Stimulated activated naive CD8-positive, alpha-beta T cell treated with anti-CD3 and anti-CD28 coated beads, Interleukin-15, Interleukin-2, amounts not matched to agents 100 ng/mL and 50 ng/mL, for 24 hours (primary cell): ENCODE measurements around the gene ARHGAP27.

ENCODE experiments used
- H3K27ac Mint-ChIP-seq: one replicate; pipeline ENCODE4 v1.8.0; 2021; ENCODE audit warnings: mild to moderate bottlenecking, mixed read lengths
- H3K27me3 Mint-ChIP-seq: one replicate; pipeline ENCODE4 v1.8.0; 2021; ENCODE audit warnings: mixed read lengths
- H3K36me3 Mint-ChIP-seq: one replicate; pipeline ENCODE4 v1.8.0; 2021; ENCODE audit warnings: low read depth, mixed read lengths
- H3K4me1 Mint-ChIP-seq: one replicate; pipeline ENCODE4 v1.8.0; 2021; ENCODE audit warnings: low read depth, mixed read lengths
- H3K4me3 Mint-ChIP-seq: one replicate; pipeline ENCODE4 v1.8.0; 2021; ENCODE audit warnings: mild to moderate bottlenecking, mixed read lengths
- H3K9me3 Mint-ChIP-seq: one replicate; pipeline ENCODE4 v1.8.0; 2021; ENCODE audit warnings: mixed read lengths

The ARHGAP27 gene

DNA sequence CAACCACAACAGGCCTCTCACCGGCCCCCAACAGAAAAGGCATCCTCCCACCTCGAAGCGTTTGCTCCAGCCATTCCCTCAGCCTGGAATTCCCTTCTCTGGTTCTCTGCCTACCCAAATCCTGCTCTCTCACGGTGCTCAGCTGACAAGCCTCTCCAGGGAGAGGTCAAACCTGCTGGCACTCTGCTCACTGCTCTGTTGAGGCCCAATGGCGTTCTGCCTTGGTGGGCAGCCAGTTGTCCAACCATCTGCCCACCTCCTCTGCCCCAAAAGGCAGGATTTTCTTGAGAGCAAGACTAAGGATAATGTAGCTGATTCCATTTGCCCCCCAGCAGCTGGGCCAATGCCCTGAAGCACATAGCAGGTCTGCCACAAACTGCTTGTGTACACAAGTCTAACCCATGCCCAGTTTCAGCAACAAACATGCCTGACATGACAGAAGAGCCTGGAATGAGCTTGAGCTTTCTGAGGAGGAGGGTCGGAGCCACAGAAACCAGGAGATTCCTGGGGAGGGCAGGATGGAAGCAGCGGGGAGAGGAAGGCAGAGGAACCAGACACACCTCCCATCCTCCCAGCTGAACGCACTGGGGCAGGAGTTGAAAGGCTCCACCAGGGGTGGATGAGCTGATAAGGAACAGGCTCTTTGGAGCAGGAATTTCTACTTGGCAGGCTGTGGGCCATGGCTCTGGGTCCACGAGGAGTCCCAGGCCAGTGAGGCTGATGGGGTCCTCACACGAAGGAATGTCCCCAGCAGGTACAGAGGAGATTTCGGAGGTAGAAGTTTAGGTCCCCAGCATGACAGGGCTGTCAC is 23.9 kb downstream of the ARHGAP27 start:
- Mint-ChIP-seq H3K4me3 (peak overlapping the region; percentile 99), H3K9me3 (no peaks in the 10 kb centered on the region), H3K4me1 (peaks cover 57% of the 10 kb centered on the region), H3K27ac (peak overlapping the region; percentile 97), H3K36me3 (peaks cover 20% of the 10 kb centered on the region), H3K27me3 (no peaks in the 10 kb centered on the region)

DNA sequence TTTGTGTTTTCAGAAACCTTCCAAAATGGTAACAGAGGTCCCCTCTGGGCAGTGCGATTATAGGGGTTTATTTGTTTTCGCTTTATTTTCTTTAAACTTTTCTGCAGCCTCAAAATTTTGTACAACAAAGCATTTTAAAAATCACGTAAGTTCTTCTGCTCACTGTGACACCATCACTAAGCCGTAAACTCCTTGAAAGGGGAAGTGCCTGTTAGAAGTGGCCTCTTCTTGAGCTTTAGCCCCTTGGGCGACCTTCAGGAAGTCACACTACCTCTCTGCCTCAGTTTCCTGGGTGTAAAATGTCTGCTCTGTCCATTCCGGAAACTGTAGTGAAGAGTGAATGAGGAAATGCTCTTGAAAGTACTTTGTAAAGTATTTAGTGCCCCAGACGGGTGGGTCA is 26.6 kb downstream of the ARHGAP27 start:
- Mint-ChIP-seq H3K36me3 (peaks cover 23% of the 10 kb centered on the region), H3K4me1 (peaks cover 39% of the 10 kb centered on the region), H3K9me3 (no peaks in the 10 kb centered on the region), H3K27ac (peak overlapping the region; percentile 45), H3K27me3 (no peaks in the 10 kb centered on the region), H3K4me3 (no peak overlapping the region)

DNA sequence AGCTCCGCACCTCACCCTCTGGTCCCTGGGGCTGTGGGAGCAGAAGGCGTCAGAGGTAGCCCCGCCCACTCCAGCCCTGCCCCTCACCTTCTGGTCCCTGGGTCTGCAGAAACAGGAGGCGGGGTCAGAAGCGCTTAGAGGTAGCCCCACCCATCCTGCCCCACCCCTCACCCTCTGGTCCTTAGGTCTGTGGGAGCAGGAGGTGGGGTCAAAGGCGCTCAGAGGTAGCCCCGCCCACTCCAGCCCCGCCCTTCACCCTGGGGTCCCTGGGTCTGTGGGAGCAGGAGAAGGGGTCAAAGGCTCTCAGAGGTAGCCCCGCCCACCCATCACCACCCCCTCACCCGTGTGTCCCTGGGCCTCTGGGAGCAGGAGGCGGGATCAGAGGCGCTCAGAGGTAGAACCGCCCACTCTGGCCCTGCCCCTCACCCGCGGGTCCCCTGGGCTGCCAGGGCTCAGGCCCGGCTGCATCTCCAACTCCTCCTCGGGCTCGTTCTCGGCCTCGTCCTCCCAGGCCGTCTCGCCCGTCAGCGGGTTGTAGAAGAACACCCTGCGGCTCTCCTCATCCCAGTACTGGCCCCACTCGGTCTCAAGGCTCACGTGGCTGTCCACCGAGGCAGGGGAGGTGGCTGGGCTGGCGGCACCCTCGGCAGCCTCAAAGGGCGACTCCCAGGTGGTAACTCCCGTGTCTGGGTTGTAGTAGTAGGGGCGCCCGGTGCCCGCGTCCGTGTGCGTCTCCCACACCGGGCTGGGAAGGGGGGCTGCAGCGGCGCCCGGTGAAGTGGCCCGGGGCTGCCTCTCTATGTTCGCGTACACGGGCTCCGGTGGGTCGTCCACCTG is 27.2 kb downstream of the ARHGAP27 start:
- peaks cover 33% of the 10 kb centered on the region for H3K4me1 Mint-ChIP-seq
- no peak overlapping the region for H3K4me3 Mint-ChIP-seq
- H3K36me3 Mint-ChIP-seq: peaks cover 27% of the 10 kb centered on the region
- no peak overlapping the region for H3K27ac Mint-ChIP-seq
- no peaks in the 10 kb centered on the region for H3K9me3 Mint-ChIP-seq
- no peaks in the 10 kb centered on the region for H3K27me3 Mint-ChIP-seq

DNA sequence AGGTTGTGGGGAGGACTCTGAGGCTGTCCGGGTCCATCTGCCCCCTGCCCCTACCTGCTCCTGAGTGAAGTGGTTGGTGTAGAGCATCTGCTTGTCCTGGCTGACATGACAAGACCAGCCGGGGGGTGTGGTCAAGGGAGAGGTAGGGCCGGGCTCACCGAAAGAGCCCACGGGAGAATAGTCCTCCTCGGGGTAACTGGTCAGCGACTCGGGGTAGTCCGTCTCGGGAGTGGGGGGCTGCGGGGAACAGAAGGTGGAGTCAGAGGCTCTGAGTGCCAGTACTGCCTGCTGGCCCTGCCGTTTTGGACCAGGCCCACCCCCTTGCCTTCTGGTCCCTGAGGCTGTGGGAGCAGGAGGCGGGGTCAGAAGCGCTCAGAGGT is 27.8 kb downstream of the ARHGAP27 start:
- no peak overlapping the region for H3K27ac Mint-ChIP-seq
- no peak overlapping the region for H3K4me3 Mint-ChIP-seq
- peaks cover 31% of the 10 kb centered on the region for H3K36me3 Mint-ChIP-seq
- peaks cover 30% of the 10 kb centered on the region for H3K4me1 Mint-ChIP-seq
- no peaks in the 10 kb centered on the region for H3K27me3 Mint-ChIP-seq
- H3K9me3 Mint-ChIP-seq: no peaks in the 10 kb centered on the region

DNA sequence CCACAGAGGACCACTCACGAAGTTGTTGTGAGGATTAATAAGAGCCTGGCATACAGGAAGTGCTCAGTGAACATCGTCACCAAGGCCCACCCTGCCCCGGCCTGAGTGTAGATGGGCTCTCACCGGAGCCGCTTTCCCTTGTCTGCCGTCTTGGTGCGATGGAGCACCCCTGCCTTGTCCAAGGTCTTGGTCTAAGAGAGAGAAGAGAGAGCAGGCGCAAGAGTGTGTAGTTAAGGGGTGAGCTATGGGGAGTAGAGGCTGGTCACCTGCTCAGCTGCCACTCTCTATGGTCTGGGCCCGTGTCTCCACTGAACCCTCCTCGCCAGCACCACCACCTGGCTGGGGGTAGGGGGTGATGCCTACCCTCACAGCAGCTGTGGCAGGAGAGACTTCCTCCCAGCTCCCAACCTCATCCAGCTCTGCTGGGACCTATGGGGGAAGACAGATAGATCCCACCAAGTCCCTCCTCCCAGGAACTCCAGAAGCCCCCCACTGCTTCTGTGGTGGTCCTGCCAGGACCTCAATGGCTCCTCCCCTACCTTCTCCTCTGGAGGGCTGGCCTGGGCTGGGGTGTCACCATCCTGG is 28.7 kb downstream of the ARHGAP27 start:
- no peaks in the 10 kb centered on the region for H3K27me3 Mint-ChIP-seq
- no peaks in the 10 kb centered on the region for H3K9me3 Mint-ChIP-seq
- no peak overlapping the region for H3K27ac Mint-ChIP-seq
- peaks cover 38% of the 10 kb centered on the region for H3K36me3 Mint-ChIP-seq
- no peak overlapping the region for H3K4me3 Mint-ChIP-seq
- peaks cover 25% of the 10 kb centered on the region for H3K4me1 Mint-ChIP-seq

DNA sequence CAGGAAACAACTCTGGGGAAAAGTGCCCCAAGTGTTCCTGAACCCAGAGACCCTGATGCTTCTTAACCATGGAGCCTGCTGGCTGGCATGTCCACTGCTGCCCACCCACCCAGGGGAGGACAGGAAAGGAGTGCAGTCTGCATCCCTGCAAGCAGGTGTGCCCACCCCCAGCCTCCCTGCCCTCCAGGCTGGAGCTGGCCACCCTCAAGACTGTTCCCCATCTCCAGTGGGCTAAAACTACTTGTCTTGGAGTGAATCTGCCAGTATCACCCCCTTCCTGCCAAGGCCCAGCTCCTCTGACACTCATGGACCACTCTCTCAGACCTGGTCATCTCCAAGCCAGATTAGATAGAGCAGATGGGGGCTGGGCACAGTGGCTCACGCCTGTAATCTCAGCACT is 29.8 kb downstream of the ARHGAP27 start:
- H3K36me3 Mint-ChIP-seq: peaks cover 39% of the 10 kb centered on the region
- no peaks in the 10 kb centered on the region for H3K27me3 Mint-ChIP-seq
- H3K9me3 Mint-ChIP-seq: no peaks in the 10 kb centered on the region
- no peak overlapping the region for H3K4me3 Mint-ChIP-seq
- H3K27ac Mint-ChIP-seq: no peak overlapping the region
- H3K4me1 Mint-ChIP-seq: peaks cover 15% of the 10 kb centered on the region

DNA sequence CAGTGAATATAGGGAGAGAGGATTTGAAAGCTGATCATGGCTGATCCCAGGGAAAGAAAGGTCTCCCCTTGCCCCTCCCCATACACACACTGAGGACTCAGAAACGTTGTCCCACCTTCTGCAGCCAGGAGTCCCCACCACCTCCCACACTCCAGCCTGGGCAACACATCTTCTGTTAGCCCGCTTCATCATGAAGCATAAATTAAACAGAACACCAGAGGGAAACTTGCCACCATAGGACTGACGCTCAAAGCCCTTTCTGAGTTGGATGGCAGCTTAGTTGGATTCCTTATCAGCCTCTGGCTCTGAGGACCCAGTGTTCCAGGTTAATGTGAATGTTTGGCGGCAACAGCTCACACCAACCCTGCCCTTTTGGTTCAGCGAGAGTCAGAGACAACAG is 33.9 kb downstream of the ARHGAP27 start:
- Mint-ChIP-seq H3K27me3 (no peaks in the 10 kb centered on the region), H3K27ac (peak overlapping the region; percentile 55)

DNA sequence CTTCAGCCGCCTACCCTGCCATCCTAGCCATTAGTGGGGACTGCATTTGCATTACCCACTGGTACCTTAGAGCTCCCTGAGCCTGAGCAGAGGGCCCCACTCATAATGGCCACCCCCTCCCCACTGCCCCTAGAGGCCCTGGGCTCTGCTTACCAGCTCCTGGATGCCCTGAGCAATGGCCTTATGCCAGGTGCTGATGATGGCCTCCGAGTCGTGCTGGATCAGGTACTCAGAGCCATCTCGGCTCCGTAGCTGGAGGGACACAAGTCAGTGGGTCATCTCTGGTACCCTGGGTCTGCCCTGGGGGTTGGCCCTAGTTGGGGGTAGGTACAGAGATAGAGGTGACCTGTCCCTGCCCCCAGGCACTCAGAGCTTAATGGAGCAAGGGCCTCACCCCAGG is 34.9 kb downstream of the ARHGAP27 start:
- Mint-ChIP-seq H3K9me3 (no peaks in the 10 kb centered on the region), H3K4me1 (no peaks in the 10 kb centered on the region), H3K36me3 (peaks cover 28% of the 10 kb centered on the region), H3K4me3 (no peak overlapping the region), H3K27ac (no peak overlapping the region), H3K27me3 (no peaks in the 10 kb centered on the region)

More for the DNA sequence above, 33.9 kb downstream of the ARHGAP27 start:
- Mint-ChIP-seq H3K4me1 (no peaks in the 10 kb centered on the region), H3K4me3 (no peak overlapping the region), H3K36me3 (peaks cover 30% of the 10 kb centered on the region), H3K9me3 (no peaks in the 10 kb centered on the region)

DNA sequence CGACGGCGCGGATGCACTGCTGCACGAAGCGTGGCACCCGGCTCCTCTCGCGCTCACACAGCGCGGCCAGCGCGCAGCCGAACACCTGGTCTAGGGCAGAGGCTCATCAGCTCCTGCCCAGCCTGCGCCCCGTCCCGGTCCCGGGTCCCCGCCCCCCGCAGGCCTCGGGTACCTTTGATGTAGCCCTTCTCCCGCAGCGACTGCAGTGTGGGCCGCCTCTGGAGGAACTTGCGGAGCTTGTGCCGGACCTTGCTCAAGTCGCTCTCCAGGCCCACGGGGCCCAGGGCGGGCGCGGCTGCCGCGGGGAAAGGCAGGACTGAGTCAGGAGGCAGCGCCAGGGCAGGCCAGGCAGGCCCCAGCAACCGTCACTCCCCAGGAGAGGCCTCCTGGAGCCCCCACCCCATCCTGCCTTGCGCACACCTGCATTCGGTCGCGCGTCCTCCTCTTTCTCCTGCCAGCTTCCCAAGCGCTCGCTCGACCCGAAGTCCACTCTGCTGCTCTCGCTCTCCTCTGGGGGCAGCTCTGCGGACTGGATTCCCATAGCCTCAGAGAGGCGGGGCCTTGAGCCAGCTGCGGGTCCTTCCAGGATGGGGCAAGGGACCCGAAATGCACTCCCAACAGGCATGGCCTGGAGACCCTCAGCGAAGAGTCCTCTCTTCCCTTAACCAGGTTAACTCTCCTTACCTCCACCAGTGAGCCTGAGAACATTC is 36.0 kb downstream of the ARHGAP27 start:
- Mint-ChIP-seq H3K9me3 (no peaks in the 10 kb centered on the region), H3K27me3 (no peaks in the 10 kb centered on the region), H3K4me1 (no peaks in the 10 kb centered on the region), H3K4me3 (no peak overlapping the region), H3K27ac (no peak overlapping the region), H3K36me3 (peaks cover 28% of the 10 kb centered on the region)

DNA sequence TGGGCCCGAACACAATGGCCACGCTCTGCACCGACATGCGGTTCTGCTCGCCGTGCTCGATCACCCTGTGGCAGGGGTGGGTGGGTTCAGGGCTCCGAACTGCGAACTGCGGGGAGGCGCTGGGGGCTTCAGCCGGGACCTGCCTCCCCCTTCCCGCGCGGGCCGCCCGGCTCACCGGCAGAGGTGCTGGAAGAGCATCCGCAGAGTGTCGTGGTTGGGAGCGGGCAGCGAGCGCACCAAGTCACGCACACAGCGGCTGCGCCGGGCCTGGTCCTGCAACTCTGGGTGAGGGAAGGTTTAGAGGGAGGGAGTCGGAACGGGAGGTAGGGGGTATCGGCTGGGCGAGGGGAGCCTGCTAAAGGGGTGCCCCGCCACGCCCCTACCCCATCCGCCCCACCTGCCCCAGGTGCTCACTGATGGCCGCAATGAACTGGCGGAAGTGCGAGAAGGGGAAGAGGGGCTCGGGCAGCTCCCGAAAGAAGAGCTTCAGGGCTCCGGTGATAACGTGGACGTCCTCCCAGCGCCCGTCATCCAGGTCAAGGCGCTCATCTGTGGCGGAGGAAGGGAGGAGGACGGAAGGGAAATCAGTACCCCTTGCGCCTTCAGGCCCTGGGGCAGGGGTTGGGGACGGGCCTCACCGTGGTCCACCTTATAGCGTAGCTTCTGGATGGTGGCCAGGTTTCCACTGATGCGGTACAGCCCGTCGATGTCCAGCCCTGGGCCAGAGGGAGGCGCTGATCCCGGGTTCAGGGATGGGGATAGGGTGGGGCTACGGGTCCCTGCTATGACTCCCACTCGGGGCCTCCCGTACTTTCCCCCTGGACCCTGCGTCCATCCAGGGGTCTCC is 36.9 kb downstream of the ARHGAP27 start:
- Mint-ChIP-seq H3K27me3 (no peaks in the 10 kb centered on the region), H3K4me3 (no peak overlapping the region), H3K27ac (no peak overlapping the region), H3K36me3 (peaks cover 24% of the 10 kb centered on the region), H3K9me3 (no peaks in the 10 kb centered on the region), H3K4me1 (no peaks in the 10 kb centered on the region)

DNA sequence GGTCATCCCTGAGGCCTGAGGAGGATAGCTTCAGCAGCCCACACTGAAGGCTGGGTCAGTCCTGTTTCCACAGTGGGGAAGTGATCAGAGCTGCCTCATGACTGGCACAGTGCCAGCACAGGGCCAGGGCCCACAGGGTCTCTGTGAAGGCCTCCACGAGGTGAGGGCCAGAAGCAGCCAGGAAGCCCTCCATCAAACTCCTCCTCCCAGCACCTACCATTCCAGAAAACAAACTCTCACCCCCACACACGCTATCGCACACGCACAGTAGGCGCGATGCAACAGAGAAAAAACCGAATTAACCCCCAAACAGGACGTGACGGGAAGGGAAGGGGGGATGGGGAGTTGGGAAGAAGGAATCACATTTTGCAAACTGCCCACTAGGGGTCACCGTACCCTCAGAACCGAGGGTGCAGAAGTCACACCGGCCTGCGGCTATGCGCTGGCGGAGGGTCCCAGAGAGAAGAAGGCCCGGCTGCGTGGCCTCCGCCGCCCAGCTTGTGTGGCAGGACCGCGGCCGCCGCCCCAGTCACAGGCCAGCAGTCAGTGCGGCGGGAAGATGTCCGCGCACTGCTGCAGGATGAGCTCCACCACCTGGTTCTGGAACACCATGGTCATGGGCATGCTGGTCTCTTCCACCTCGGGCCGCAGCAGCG is 37.6 kb downstream of the ARHGAP27 start:
- H3K4me1 Mint-ChIP-seq: no peaks in the 10 kb centered on the region
- no peak overlapping the region for H3K27ac Mint-ChIP-seq
- H3K4me3 Mint-ChIP-seq: no peak overlapping the region

DNA sequence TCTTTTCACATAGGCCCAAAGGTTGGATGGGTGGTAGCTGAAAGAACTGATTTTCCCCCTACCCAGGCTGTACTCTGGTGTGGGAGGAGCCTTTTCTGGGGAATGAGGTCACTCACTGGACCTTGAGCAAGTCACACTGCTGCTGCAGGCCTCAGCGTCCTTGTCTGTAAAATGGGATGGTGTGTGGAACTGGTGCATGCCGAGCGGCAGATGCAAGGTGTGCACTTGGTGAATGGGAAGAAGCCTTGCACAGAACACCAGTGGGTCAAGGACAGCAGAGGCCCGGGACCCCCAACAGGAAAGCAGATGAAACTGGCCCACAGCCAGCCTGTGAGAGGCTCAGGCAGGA is 38.1 kb downstream of the ARHGAP27 start:
- no peaks in the 10 kb centered on the region for H3K9me3 Mint-ChIP-seq
- no peak overlapping the region for H3K27ac Mint-ChIP-seq
- H3K4me1 Mint-ChIP-seq: no peaks in the 10 kb centered on the region
- peaks cover 18% of the 10 kb centered on the region for H3K36me3 Mint-ChIP-seq
- no peaks in the 10 kb centered on the region for H3K27me3 Mint-ChIP-seq
- H3K4me3 Mint-ChIP-seq: no peak overlapping the region

More for the DNA sequence above, 37.6 kb downstream of the ARHGAP27 start:
- H3K27me3 Mint-ChIP-seq: no peaks in the 10 kb centered on the region
- H3K9me3 Mint-ChIP-seq: no peaks in the 10 kb centered on the region
- peaks cover 19% of the 10 kb centered on the region for H3K36me3 Mint-ChIP-seq

DNA sequence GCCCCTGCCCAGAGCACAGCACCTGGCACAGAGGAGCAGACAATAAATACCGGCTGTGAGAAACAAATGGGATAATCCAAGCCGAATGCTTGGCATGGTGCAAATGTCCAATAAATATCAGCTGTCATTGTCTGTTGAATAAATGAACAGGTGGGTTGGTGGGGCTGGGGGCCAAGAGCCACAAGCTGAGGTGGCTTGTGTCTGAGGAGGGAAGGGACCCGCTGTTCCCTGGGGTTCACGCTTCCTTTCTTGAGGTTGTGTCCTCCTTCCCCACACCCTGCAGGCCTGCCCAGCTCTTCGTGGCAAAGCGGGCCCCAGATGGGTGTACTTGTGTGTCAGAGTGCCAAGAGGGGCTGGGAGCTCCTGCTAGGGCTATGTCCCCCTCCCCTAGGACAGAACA is 38.6 kb downstream of the ARHGAP27 start:
- Mint-ChIP-seq H3K27ac (no peak overlapping the region), H3K27me3 (no peaks in the 10 kb centered on the region), H3K4me3 (no peak overlapping the region), H3K36me3 (peaks cover 13% of the 10 kb centered on the region), H3K9me3 (no peaks in the 10 kb centered on the region), H3K4me1 (peaks cover under 1% of the 10 kb centered on the region)

DNA sequence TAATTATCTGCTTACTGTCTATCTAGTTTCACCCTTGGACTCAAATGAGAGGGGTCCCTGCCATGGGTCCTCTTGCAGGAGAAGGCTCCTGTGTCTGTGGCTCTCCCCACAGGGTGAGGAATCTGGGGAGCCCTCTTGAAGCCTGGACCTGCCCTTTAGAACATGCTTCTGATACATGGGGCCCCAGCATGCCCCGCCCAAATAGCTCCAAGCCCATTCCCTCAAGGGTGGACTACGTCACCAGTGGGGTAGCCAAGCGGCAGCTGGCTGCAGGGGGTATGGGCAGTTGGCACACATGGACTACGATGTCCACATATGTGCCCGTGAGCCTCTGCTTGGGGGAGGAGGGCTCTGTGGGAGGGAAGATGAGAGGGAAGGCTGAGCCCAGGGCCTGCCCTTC is 39.3 kb downstream of the ARHGAP27 start:
- Mint-ChIP-seq H3K4me3 (no peak overlapping the region), H3K36me3 (peaks cover 8% of the 10 kb centered on the region)

More for the DNA sequence above, 39.3 kb downstream of the ARHGAP27 start:
- no peak overlapping the region for H3K27ac Mint-ChIP-seq
- H3K27me3 Mint-ChIP-seq: no peaks in the 10 kb centered on the region
- peaks cover 7% of the 10 kb centered on the region for H3K4me1 Mint-ChIP-seq
- H3K9me3 Mint-ChIP-seq: no peaks in the 10 kb centered on the region
